Measurements from ENCODE around the gene HMGCS2. TPM values are rescaled to one million over a fixed set of nuclear protein-coding genes. Genes with fewer than 3 reads are reported as not detected.

The HMGCS2 gene
- total RNA-seq, 1 donor from 2014 or later = 0.32 TPM

DNA sequence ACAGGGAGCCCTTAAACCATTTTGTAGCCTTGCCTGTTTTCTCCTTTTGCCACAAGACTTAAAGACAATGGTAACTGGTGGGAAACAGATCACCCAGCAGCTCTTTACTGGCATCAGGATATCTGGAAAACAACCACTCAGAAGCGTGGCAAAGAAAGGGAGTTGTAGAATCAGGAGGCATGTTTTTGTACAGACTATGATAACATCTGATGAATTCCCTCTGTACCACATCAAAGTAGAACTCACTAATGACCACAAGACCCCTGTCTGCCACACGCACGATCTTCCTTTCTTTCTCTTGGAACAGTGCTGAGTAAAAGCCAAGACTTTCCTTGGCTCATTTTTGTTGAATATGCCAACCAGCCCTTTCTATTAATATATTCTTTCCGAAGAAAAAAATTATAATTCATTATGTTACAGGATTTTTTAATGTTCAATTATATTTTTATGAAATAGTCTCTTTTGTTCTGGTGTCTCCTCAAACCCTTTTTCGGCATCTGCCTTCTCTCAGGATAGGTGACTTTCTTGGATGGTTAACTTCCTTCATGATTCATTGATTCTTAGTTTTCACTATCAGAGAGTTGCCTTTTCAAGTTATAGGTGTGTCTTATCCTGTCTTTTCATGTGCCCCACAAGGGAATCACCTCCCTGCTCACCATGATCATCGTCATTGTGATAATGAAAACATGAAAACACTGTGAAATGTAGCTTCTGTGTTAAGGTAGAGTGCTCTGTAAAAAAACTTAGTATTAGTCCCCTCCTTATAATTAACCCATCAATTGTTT lies 64.8 kb downstream of the HMGCS2 start:
- Histone ChIP-seq H3K36me3 (no peaks in the 10 kb centered on the region), H3K4me3 (no peak overlapping the region), H3K27ac (no peak overlapping the region), H3K4me1 (no peaks in the 10 kb centered on the region), H3K9me3 (peaks cover 11% of the 10 kb centered on the region), H3K27me3 (ENCODE audit: low read depth) (no peaks in the 10 kb centered on the region)
- TF ChIP-seq, protein P1, sequence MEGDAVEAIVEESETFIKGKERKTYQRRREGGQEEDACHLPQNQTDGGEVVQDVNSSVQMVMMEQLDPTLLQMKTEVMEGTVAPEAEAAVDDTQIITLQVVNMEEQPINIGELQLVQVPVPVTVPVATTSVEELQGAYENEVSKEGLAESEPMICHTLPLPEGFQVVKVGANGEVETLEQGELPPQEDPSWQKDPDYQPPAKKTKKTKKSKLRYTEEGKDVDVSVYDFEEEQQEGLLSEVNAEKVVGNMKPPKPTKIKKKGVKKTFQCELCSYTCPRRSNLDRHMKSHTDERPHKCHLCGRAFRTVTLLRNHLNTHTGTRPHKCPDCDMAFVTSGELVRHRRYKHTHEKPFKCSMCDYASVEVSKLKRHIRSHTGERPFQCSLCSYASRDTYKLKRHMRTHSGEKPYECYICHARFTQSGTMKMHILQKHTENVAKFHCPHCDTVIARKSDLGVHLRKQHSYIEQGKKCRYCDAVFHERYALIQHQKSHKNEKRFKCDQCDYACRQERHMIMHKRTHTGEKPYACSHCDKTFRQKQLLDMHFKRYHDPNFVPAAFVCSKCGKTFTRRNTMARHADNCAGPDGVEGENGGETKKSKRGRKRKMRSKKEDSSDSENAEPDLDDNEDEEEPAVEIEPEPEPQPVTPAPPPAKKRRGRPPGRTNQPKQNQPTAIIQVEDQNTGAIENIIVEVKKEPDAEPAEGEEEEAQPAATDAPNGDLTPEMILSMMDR (IDR thresholded peaks at IDR 0.05) = no peak
- ATAC-seq (no peak), DNase-seq (no peak)
- intact Hi-C loops (cut with DNase I) = no loop called here

DNA sequence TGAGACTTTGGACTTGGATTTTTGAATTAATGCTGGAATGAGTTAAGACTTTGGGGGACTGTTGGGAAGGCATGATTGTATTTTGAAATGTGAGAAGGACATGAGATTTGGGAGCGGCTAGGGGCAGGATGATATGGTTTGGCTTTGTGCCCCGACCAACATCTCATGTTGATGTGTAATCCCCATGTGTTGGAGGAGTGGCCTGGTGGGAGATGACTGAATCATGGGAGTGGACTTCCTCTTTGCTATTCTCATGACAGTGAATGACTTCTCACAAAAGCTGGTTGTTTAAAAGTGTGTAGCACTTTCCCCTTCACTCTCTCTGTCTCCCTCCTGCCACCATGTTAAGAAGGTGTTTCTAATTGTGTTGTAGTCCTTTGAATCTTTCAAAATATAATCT lies 66.3 kb downstream of the HMGCS2 start:
- H3K9me3 ChIP-seq = peaks cover 11% of the 10 kb centered on the region
- no peaks in the 10 kb centered on the region for H3K27me3 ChIP-seq (ENCODE audit: low read depth)
- no peak overlapping the region for H3K27ac ChIP-seq
- H3K4me1 ChIP-seq = no peaks in the 10 kb centered on the region
- intact Hi-C loops (cut with DNase I) = no loop called here
- ATAC-seq (peak in 1 of 2 donors; percentile 57), DNase-seq (no peak)
- no peak overlapping the region for H3K4me3 ChIP-seq
- TF ChIP-seq, protein P1 (IDR thresholded peaks at IDR 0.05) = no peak
- H3K36me3 ChIP-seq = no peaks in the 10 kb centered on the region

DNA sequence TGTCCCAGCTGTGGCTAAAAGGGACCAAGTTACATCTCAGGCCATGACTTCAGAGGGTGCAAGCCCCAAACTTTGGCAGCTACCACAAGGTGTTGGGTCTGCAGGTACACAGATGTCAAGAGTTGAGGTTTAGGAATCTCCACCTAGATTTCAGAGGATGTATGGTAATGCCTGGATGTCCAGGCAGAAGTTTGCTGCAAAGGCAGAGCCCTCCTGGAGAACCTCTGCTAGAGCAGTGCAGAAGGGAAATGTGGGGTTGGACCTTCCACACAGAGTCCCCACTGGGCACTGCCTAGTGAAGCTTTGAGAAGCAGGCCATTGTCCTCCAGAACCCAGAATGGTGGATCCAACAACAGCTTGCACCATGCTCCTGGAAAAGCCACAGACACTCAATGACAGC lies 67.0 kb downstream of the HMGCS2 start:
- no peak overlapping the region for H3K4me3 ChIP-seq
- no peaks in the 10 kb centered on the region for H3K4me1 ChIP-seq
- no peak for ATAC-seq
- no peaks in the 10 kb centered on the region for H3K36me3 ChIP-seq
- no peak overlapping the region for H3K27ac ChIP-seq
- no peak for DNase-seq
- intact Hi-C loops (cut with DNase I) = no loop called here
- TF ChIP-seq, protein P1 (IDR thresholded peaks at IDR 0.05) = no peak
- H3K27me3 ChIP-seq (ENCODE audit: low read depth) = no peaks in the 10 kb centered on the region
- peaks cover 11% of the 10 kb centered on the region for H3K9me3 ChIP-seq

DNA sequence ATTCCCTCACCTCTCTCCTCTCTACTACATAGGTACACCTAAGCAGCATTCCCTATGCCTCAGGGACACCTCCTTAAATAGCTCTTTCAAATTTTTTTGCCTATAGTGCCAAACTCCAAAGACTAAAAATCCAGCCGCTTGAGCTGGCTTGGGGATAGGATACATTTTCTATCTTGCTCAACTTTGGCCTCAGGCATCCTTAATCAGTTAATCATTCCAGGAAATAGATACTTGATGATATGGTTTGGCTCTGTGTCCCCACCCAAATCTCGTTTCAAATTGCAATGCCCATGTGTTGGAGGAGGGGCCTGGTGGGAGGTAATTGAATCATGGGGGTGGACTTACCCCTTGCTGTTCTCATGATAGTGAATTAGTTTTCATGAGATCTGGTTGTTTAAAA lies 68.4 kb downstream of the HMGCS2 start:
- intact Hi-C loops (cut with DNase I) = no loop called here
- Histone ChIP-seq H3K36me3 (no peaks in the 10 kb centered on the region), H3K4me3 (no peak overlapping the region), H3K4me1 (no peaks in the 10 kb centered on the region), H3K9me3 (peaks cover 11% of the 10 kb centered on the region), H3K27me3 (ENCODE audit: low read depth) (no peaks in the 10 kb centered on the region), H3K27ac (no peak overlapping the region)
- DNase-seq (no peak), ATAC-seq (no peak)
- TF ChIP-seq, protein P1 (IDR thresholded peaks at IDR 0.05) = no peak

Other genes with a start within 250 kb of the HMGCS2 start
- gene ZNF697, start 120.6 kb downstream of the HMGCS2 start, total RNA-seq = 8.7 TPM
- 60.8 TPM for gene PHGDH, start 57.0 kb downstream of the HMGCS2 start, total RNA-seq
- not detected for gene REG4, start 42.6 kb upstream of the HMGCS2 start, total RNA-seq
- gene ADAM30, start 127.6 kb upstream of the HMGCS2 start, total RNA-seq = not detected

Measured in lower lobe of right lung (tissue), 2 donors.